HG03520 (cell line): ENCODE results near the gene MSANTD3.
"Not testable (repeated sequence)": the region's sequence is repeated elsewhere in the genome, so short reads cannot be mapped to it uniquely, and the experiment has no call there.

Experiments used
- ATAC-seq: cut with Tn5 transposase; IDR thresholded peaks from one replicate; pipeline ENCODE4 v1.9.1; 2021; ENCODE audit warnings: mild to moderate bottlenecking, moderate library complexity; ENCODE audit not compliant: unreplicated experiment

The MSANTD3 gene

GRCh38 chr9:100428871-100429654 lies 2.1 kb downstream of the MSANTD3 start:
- ATAC-seq = no peak

- no peak for ATAC-seq
Measured at GRCh38 chr9:100430286-100430940, 3.5 kb downstream of the MSANTD3 start.

GRCh38 chr9:100431886-100432285 lies 4.9 kb downstream of the MSANTD3 start:
- no peak for ATAC-seq

DNA sequence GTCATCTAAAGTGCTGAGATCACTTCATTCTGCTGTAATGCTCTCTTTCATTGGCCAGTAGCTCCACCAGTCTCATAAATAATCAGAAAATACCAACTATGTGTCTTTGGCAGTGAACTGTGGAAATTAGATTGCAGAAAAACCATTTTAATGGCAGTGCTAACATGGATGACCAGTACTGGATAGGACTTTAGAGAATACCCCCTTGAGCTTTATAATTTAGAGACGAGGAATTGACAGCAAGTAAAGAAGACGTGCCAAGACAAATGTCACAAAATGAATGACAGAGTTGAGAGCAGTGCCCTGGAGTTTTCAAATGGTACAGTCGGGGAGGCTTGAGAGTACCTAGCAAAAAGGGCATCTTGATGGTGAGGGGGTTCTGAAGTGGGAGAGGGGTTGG lies 5.8 kb downstream of the MSANTD3 start:
- no peak for ATAC-seq

- ATAC-seq = no peak
Measured at GRCh38 chr9:100436571-100436970, 9.6 kb downstream of the MSANTD3 start.

DNA sequence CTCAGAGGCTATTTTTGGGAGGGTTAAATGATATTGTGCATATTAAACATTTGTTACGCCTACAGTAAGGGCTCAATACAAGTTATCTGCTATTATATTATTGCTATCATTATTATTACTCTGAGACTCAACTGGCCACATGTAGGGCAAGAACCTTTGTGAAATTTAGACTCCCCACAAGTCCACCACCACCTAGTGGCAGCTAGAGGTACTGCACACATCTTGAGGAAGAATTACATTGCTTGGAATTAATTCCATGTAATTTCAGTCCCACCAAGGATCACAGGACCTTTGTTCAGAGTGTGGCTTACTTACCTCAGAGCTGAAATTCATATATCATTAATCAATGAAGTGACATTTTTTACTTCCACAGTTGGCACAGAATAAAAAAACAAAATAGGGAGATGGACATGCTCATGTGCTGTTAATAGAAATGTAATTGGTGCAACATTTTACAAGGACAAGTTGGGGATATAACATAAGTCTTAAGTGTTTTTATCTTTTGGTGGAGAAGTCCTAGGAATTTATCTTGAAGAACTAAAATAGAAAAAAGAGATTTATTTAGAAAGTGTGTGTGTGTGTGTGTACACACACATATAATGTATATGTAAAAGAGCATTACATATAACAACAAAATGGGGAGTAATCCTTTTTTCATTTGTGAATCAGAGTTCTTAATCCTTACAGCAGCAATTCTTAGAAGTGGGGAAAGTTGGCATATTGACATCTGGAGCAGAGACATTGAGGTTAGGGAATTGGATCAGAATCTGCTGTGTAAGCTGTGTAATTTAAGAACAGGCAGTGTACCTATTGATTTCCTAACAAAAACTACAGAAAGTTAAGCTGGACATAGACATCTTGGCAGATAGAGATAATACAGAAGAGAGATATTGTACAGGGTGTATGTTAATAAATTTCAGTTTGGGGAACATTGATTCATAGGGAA lies 11.2 kb downstream of the MSANTD3 start:
- ATAC-seq = peak; percentile 77

GRCh38 chr9:100440071-100440470 lies 13.1 kb downstream of the MSANTD3 start:
- ATAC-seq = no peak

DNA sequence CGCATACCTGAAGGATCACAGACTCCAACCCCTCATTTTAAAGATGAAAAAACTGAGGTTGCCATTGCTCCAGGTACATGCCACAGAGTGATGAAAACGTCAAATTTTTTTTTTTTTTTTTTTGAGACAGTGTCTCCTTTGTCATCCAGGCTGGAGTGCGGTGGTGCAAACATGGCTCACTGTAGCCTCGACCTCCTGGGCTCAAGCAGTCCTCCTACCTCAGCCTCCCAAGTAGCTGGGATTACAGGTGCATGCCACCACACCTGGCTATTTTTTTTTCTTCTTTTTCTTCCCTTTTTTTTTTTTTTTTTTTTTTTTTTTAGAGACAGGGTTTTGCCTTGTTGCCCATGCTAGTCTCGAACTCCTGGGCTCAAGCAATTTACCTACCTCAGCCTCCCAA lies 13.5 kb downstream of the MSANTD3 start:
- not testable (repeated sequence) for ATAC-seq

DNA sequence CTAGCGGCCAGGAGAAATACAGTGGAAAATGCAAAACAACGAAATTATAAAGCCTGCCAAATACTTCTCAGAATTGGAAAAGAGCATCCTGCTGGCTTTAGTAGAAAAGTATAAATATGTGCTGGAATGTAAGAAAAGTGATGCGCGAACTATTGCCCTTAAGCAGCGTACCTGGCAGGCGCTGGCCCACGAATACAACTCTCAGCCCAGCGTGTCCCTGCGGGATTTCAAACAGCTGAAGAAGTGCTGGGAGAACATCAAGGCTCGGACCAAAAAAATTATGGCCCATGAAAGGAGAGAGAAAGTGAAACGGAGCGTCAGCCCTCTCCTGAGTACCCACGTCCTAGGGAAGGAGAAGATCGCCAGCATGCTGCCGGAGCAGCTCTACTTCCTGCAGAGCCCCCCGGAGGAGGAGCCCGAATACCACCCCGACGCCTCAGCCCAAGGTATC lies 15.0 kb downstream of the MSANTD3 start:
- ATAC-seq = no peak

GRCh38 chr9:100443781-100444768 lies 17.1 kb downstream of the MSANTD3 start:
- ATAC-seq = no peak

DNA sequence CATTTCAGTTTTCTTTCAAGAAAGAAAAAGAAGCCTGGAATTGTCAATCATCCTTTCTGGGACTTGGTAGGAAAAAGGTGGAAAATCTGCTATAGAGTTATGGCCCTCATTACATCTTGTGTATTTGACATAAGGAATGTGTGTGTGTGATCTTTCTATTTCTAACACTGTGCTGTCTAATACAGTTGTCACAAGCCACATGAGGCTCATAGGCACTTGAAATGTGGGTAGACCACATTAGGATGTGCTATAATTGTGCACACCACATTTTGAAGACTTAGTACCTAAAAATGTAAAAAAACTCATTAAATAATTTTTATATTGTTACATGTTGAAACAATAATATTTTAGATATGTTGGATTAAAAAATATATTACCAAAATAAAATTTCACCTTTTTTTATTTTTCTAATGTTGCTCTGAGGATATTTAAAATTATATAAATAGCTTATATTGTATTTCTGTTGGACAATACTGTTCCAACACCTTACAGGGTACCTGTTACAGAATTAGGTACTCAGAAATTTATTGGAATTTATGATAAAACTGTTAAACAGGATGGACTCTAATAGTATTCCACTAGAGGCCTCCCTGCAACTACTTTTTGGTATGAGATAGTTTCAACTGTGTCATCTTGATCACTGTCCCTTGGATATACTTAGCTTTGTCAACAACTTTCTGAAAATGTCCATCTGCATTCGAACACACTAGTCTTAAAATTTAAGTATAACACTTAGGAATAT lies 18.4 kb downstream of the MSANTD3 start:
- no peak for ATAC-seq

GRCh38 chr9:100445903-100446549 lies 19.1 kb downstream of the MSANTD3 start:
- ATAC-seq = no peak

DNA sequence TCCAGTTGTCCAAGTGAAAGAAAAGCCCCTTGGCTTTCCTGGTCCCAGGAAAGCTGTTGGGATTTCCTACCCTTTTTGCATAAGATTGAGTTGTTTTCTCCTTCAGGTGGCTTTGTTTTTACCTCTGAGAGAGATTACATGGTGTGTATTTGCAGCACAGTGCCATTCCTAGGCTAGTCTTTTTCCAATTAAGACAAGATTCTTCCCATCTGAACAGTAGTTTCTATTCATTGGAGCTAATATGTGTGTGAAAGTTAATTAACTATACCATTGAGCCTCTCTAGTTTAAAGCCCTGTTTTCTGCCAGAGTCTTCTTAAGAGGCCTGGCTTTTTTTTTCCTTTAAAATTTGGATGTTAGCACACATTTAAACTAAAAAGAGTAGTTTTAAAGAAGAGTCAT lies 20.1 kb downstream of the MSANTD3 start:
- ATAC-seq = no peak

GRCh38 chr9:100448266-100448665 lies 21.3 kb downstream of the MSANTD3 start:
- no peak for ATAC-seq

DNA sequence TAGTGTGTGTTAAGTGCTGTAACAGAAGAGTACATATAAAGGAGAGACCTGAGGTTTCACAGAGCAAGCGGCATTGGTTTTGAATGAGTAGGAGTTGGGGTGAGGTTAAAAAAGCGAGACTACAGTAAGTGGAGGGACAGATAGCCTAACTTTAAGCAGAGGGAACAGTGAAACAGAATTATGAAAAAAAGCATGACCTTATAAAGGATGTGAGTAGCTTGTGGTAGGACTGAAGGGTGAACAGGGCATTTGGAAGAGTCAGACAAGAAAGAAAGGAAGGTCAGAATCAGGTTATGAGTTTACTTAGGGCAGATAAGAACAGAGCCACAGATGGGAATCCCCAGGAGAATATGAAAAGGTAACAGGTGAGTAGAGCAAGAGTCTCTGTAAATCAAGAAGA lies 22.5 kb downstream of the MSANTD3 start:
- ATAC-seq = no peak

- no peak for ATAC-seq
Measured at GRCh38 chr9:100452894-100453293, 26.0 kb downstream of the MSANTD3 start.

DNA sequence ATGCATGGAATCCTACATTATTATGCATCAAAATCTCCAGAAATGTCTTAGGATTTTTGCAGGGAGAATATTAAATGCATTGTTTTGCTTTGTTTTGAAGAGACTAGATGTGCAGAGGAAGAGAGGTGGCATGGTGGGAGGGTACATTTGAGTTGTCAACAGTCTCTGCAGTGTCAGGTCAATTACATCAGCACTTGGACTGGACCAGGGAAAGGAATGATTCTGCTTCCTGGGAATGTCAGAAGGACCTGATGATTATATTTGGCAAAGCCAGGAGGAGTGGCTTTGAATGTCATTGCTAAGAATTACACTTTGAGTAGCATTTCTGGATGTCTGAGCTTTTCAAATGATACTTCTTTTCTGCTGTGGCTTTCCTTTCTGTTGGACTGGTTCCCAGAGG lies 28.5 kb downstream of the MSANTD3 start:
- ATAC-seq = no peak

DNA sequence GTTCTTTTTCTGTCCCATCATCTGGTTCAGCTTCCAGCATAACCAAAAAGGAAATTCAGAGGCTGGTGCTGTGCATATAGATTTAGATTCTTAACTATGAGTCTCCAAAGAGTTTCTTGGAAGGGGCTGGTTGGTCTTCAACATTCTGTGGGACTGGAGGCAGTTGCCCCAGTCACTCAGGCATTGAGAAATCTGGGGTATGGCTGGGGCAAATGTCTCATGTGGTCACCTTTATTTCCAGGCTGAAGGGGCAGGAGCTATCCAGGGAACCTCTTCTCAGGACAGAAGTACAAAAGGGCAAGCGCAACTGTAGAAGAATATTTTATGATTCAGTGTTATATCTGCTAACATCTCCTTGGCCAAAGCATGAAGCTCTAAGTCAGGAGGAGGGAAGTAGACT lies 30.6 kb downstream of the MSANTD3 start:
- no peak for ATAC-seq

- no peak for ATAC-seq
Measured at GRCh38 chr9:100459963-100460362, 33.0 kb downstream of the MSANTD3 start.
